ENCODE measurements around the gene DVL3. TPM values are rescaled to one million over a fixed set of nuclear protein-coding genes. Genes with fewer than 3 reads are reported as not detected.

Gene DVL3
- total RNA-seq, 1 experiment from 2014 or later, result 76.2 TPM

DNA sequence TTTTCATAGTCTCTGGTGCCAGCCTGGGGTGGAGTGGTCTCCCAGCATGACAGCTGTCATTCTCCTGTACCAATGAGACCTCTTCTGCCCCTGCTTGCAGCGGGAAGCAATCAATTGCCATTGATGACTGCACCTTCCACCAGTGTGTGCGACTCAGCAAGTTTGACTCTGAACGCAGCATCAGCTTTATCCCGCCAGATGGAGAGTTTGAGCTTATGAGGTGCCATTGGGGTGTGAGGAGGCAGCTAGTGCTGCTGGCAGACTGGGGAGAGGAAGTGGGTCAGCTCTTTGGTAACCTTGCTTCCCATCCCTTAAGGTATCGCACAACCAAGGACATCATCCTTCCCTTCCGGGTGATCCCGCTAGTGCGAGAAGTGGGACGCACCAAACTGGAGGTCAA lies 26.4 kb downstream of the DVL3 start (continued):
- TF ChIP-seq, protein P1, sequence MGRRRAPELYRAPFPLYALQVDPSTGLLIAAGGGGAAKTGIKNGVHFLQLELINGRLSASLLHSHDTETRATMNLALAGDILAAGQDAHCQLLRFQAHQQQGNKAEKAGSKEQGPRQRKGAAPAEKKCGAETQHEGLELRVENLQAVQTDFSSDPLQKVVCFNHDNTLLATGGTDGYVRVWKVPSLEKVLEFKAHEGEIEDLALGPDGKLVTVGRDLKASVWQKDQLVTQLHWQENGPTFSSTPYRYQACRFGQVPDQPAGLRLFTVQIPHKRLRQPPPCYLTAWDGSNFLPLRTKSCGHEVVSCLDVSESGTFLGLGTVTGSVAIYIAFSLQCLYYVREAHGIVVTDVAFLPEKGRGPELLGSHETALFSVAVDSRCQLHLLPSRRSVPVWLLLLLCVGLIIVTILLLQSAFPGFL (CRISPR knock-in tag; IDR thresholded peaks at IDR 0.05; ENCODE audit: borderline replicate concordance), result no peak
- TF ChIP-seq, protein P2, sequence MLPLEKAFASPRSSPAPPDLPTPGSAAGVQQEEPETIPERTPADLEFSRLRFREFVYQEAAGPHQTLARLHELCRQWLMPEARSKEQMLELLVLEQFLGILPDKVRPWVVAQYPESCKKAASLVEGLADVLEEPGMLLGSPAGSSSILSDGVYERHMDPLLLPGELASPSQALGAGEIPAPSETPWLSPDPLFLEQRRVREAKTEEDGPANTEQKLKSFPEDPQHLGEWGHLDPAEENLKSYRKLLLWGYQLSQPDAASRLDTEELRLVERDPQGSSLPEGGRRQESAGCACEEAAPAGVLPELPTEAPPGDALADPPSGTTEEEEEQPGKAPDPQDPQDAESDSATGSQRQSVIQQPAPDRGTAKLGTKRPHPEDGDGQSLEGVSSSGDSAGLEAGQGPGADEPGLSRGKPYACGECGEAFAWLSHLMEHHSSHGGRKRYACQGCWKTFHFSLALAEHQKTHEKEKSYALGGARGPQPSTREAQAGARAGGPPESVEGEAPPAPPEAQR (CRISPR knock-in tag; IDR thresholded peaks at IDR 0.05), result no peak
- TF ChIP-seq CBFB (CRISPR knock-in tag; IDR thresholded peaks at IDR 0.05; ENCODE audit: low read depth), result no peak
- TF ChIP-seq, protein P3, sequence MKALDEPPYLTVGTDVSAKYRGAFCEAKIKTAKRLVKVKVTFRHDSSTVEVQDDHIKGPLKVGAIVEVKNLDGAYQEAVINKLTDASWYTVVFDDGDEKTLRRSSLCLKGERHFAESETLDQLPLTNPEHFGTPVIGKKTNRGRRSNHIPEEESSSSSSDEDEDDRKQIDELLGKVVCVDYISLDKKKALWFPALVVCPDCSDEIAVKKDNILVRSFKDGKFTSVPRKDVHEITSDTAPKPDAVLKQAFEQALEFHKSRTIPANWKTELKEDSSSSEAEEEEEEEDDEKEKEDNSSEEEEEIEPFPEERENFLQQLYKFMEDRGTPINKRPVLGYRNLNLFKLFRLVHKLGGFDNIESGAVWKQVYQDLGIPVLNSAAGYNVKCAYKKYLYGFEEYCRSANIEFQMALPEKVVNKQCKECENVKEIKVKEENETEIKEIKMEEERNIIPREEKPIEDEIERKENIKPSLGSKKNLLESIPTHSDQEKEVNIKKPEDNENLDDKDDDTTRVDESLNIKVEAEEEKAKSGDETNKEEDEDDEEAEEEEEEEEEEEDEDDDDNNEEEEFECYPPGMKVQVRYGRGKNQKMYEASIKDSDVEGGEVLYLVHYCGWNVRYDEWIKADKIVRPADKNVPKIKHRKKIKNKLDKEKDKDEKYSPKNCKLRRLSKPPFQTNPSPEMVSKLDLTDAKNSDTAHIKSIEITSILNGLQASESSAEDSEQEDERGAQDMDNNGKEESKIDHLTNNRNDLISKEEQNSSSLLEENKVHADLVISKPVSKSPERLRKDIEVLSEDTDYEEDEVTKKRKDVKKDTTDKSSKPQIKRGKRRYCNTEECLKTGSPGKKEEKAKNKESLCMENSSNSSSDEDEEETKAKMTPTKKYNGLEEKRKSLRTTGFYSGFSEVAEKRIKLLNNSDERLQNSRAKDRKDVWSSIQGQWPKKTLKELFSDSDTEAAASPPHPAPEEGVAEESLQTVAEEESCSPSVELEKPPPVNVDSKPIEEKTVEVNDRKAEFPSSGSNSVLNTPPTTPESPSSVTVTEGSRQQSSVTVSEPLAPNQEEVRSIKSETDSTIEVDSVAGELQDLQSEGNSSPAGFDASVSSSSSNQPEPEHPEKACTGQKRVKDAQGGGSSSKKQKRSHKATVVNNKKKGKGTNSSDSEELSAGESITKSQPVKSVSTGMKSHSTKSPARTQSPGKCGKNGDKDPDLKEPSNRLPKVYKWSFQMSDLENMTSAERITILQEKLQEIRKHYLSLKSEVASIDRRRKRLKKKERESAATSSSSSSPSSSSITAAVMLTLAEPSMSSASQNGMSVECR (CRISPR knock-in tag; IDR thresholded peaks at IDR 0.05; ENCODE audit: borderline replicate concordance), result no peak

DNA sequence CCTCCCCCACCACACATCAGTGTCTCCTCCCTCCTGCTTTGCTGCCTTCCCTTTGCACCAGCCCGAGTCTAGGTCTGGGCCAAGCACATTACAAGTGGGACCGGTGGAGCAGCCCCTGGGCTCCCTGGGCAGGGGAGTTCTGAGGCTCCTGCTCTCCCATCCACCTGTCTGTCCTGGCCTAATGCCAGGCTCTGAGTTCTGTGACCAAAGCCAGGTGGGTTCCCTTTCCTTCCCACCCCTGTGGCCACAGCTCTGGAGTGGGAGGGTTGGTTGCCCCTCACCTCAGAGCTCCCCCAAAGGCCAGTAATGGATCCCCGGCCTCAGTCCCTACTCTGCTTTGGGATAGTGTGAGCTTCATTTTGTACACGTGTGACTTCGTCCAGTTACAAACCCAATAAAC lies 28.5 kb downstream of the DVL3 start:
- no peak for DNase-seq (ENCODE audit: low spot score)
- H3K36me3 Mint-ChIP-seq, result peaks cover 71% of the 10 kb centered on the region
- H3K9me3 Mint-ChIP-seq, result no peaks in the 10 kb centered on the region
- ChIA-PET POLR2A (no interaction called here), CTCF (interaction anchor here (0.6 to 2.0 kb wide), 6 partner anchors 19 to 106 kb away, joined by 3 to 5 read pairs (median 4); partner anchors contain the start of gene EEF1AKMT4)
- H3K4me3 Mint-ChIP-seq, result no peak overlapping the region
- peak overlapping the region; percentile 89 for H3K27ac Mint-ChIP-seq
- H3K4me1 Mint-ChIP-seq, result peaks cover 23% of the 10 kb centered on the region
- ATAC-seq, result no peak
- no peak for TF ChIP-seq ZNF671 (CRISPR knock-in tag; IDR thresholded peaks at IDR 0.05)
- TF ChIP-seq HMGA2 (CRISPR knock-in tag; IDR thresholded peaks at IDR 0.05), result no peak
- TF ChIP-seq, protein P4, sequence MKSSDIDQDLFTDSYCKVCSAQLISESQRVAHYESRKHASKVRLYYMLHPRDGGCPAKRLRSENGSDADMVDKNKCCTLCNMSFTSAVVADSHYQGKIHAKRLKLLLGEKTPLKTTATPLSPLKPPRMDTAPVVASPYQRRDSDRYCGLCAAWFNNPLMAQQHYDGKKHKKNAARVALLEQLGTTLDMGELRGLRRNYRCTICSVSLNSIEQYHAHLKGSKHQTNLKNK (CRISPR knock-in tag; IDR thresholded peaks at IDR 0.05), result no peak
- no peak for TF ChIP-seq ELF4 (CRISPR knock-in tag; IDR thresholded peaks at IDR 0.05; ENCODE audit: low read depth)
- no peaks in the 10 kb centered on the region for H3K27me3 Mint-ChIP-seq (ENCODE audit: low read depth)

DNA sequence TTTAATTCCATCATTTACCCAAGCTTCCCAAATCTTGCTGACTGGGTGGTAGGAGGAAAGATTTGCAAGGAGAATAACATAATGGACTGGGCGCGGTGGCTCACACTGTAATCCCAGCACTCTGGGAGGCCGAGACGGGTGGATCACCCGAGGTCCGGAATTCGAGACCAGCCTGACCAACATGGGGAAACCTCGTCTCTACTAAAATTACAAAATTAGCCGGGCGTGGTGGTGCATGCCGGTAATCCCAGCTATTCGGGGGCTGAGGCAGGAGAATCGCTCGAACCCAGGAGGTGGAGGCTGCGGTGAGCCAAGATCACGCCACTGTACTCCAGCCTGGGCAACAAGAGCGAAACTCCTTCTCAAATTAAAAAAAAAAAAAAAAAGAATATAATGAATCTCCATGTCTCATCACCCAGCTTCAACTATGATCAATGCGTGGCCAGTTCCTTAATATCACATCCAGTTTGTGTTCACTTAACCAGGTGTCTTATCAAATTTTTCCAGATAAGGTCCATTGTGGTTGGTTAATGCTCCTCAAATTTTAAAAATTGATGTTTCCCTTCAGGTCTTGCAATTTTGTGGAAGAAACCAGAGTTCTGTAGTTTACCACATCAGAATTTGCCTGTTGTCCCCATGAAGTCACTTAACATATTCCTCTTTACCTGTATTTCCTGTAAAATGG lies 29.5 kb downstream of the DVL3 start:
- Mint-ChIP-seq H3K4me3 (peak overlapping the region; percentile 81), H3K4me1 (peaks cover 23% of the 10 kb centered on the region), H3K27ac (peak overlapping the region; percentile 97), H3K27me3 (ENCODE audit: low read depth) (no peaks in the 10 kb centered on the region), H3K36me3 (peaks cover 70% of the 10 kb centered on the region), H3K9me3 (no peaks in the 10 kb centered on the region)
- CTCF ChIA-PET, result interaction anchor here (1.0 to 2.0 kb wide), 6 partner anchors 20 to 281 kb away, joined by 3 to 7 read pairs (median 4); partner anchors contain the start of gene EEF1AKMT4
- DNase-seq (ENCODE audit: low spot score), result no peak
- ATAC-seq, result no peak
- POLR2A ChIA-PET, result no interaction called here
- TF ChIP-seq, protein P2 (CRISPR knock-in tag; IDR thresholded peaks at IDR 0.05), result no peak
- TF ChIP-seq ZNF416 (CRISPR knock-in tag; IDR thresholded peaks at IDR 0.05) (no peak), EMX1 (CRISPR knock-in tag; IDR thresholded peaks at IDR 0.05) (no peak), NR1H2 (CRISPR knock-in tag; IDR thresholded peaks at IDR 0.05) (no peak), NR3C1 (CRISPR knock-in tag; conservative IDR thresholded peaks at IDR 0.05; ENCODE audit: low read depth) (no peak), SMAD3 (CRISPR knock-in tag; IDR thresholded peaks at IDR 0.05; ENCODE audit: borderline replicate concordance) (no peak), ZNF138 (CRISPR knock-in tag; conservative IDR thresholded peaks at IDR 0.05) (no peak), JUN (CRISPR knock-in tag; IDR thresholded peaks at IDR 0.05) (no peak), MXD4 (CRISPR knock-in tag; IDR thresholded peaks at IDR 0.05; ENCODE audit: borderline replicate concordance) (no peak), OVOL2 (CRISPR knock-in tag; IDR thresholded peaks at IDR 0.05; ENCODE audit: borderline replicate concordance) (no peak)
- TF ChIP-seq, protein P5, sequence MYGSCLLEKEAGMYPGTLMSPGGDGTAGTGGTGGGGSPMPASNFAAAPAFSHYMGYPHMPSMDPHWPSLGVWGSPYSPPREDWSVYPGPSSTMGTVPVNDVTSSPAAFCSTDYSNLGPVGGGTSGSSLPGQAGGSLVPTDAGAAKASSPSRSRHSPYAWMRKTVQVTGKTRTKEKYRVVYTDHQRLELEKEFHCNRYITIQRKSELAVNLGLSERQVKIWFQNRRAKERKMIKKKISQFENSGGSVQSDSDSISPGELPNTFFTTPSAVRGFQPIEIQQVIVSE (CRISPR knock-in tag; IDR thresholded peaks at IDR 0.05; ENCODE audit: borderline replicate concordance), result no peak
- TF ChIP-seq, protein P6, sequence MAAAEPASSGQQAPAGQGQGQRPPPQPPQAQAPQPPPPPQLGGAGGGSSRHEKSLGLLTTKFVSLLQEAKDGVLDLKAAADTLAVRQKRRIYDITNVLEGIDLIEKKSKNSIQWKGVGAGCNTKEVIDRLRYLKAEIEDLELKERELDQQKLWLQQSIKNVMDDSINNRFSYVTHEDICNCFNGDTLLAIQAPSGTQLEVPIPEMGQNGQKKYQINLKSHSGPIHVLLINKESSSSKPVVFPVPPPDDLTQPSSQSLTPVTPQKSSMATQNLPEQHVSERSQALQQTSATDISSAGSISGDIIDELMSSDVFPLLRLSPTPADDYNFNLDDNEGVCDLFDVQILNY (CRISPR knock-in tag; IDR thresholded peaks at IDR 0.05), result no peak

Data from WTC11 (cell line).